Esophagus muscularis mucosa (tissue), 4 donors: ENCODE data around the gene ABHD17C.

ENCODE experiments used
- CTCF ChIP-seq, 3 experiments: fragments of 200-600 bp in 2 of 3; fragments of 450-650 bp in 1 of 3; sonication (generic) in 2 of 3; IDR thresholded peaks; one replicate each; pipeline ENCODE4 v1.5.1; 2017 to 2019; ENCODE audit warnings: antibody characterized with exemption in 3 of 3, mild to moderate bottlenecking in 2 of 3, moderate library complexity in 1 of 3
- EP300 ChIP-seq: sonication (generic); formaldehyde crosslinking; IDR thresholded peaks from one replicate; pipeline ENCODE4 v1.6.1; 2017; ENCODE audit warnings: antibody characterized with exemption
- POLR2A ChIP-seq: fragments of 450-650 bp; IDR thresholded peaks from one replicate; pipeline ENCODE4 v1.6.1; 2017; ENCODE audit warnings: antibody characterized with exemption, moderate library complexity, mild to moderate bottlenecking, low read depth
- POLR2AphosphoS5 ChIP-seq, 2 donors: sonication (generic); formaldehyde crosslinking; IDR thresholded peaks; one replicate each; pipeline ENCODE4 v1.6.1; 2017; ENCODE audit warnings: antibody characterized with exemption in 2 of 2

GRCh38 chr15:80796407-80796806, 101.3 kb downstream of the ABHD17C start:
- no peak for TF ChIP-seq CTCF (IDR thresholded peaks at IDR 0.05)
- no peak for TF ChIP-seq POLR2A
- TF ChIP-seq POLR2AphosphoS5 (IDR thresholded peaks at IDR 0.05), result no peak
- TF ChIP-seq EP300, result no peak
